ENCODE results near the gene UBE2L6. TPM values are rescaled to one million over a fixed set of nuclear protein-coding genes. Genes with fewer than 3 reads are reported as not detected.

UBE2L6 gene
- total RNA-seq, 1 donor from 2014 or later: 69.2 TPM

DNA sequence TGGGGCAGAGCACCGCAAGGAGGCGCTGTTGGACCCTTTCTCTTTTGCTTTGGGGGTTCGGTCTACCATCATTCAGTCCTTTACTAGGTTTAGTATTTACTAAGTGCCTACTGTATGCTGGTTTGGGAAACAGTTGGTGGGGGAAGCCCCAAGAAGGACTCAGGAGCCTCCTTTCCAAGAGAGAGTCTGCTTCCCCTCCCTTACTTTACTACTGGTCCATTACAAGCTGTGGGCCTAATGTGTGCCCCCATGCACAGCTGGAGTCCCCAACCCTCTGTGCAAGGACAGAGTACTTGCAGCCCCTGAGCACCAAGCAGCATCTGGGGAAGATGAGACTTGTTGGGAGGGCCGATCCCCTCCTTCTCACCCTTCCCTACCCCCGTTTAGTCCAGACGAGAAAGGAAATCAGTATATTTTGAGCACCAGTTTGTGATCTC lies 876 bp upstream of the UBE2L6 start:
- H3K4me3 Mint-ChIP-seq: peak overlapping the region; percentile 99
- TF ChIP-seq, protein P1, sequence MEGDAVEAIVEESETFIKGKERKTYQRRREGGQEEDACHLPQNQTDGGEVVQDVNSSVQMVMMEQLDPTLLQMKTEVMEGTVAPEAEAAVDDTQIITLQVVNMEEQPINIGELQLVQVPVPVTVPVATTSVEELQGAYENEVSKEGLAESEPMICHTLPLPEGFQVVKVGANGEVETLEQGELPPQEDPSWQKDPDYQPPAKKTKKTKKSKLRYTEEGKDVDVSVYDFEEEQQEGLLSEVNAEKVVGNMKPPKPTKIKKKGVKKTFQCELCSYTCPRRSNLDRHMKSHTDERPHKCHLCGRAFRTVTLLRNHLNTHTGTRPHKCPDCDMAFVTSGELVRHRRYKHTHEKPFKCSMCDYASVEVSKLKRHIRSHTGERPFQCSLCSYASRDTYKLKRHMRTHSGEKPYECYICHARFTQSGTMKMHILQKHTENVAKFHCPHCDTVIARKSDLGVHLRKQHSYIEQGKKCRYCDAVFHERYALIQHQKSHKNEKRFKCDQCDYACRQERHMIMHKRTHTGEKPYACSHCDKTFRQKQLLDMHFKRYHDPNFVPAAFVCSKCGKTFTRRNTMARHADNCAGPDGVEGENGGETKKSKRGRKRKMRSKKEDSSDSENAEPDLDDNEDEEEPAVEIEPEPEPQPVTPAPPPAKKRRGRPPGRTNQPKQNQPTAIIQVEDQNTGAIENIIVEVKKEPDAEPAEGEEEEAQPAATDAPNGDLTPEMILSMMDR (IDR thresholded peaks at IDR 0.05): no peak

DNA sequence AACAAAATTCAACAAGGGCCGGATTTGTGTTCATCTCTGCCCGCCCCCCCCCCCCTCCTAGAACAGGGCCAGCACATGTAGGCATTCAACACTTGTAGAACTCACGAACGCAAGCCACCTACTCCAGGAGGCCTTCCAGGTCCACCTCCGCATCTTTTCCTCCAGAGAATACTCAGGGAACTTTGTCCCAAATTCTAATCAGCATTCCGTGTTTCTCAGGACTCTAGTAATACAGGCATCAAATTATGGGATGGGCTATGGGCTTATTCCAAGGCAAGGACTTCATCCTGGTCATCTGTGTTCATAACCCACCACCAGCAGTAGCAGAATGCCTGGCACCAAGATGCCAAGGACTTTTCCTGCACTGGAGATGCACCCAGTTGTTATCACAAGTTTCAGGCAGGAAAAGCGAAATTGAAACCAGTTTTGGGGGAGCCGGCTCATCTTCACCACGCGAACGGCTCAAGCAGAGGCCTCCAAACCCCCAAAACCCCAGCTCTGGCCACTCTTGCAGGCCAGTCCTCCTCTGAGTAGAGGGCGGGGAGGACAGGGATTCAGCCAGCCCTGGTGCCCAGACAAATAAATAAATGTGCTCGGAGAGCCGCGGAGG lies 462 bp downstream of the UBE2L6 start:
- H3K36me3 Mint-ChIP-seq (ENCODE audit: low read depth): peaks cover 22% of the 10 kb centered on the region
- peak overlapping the region; percentile 91 for H3K27ac Mint-ChIP-seq
- H3K9me3 Mint-ChIP-seq: no peaks in the 10 kb centered on the region
- no peak for DNase-seq
- no peaks in the 10 kb centered on the region for H3K27me3 Mint-ChIP-seq
- TF ChIP-seq, protein P1 (IDR thresholded peaks at IDR 0.05): no peak
- intact Hi-C loops (cut with micrococcal nuclease): loop anchor here (1.0 to 10.0 kb wide), 10 partner anchors 18 to 1588 kb away; partner anchors contain the start of genes CLP1, LPXN, SLC43A3 and ZFP91
- ATAC-seq (ENCODE audit: low read depth): peak; percentile 4
- H3K4me3 Mint-ChIP-seq: peak overlapping the region; percentile 99
- POLR2A ChIA-PET: interaction anchor here (0.5 to 1.6 kb wide), 10 partner anchors 10 to 233 kb away, joined by 3 to 11 read pairs (median 4); partner anchors contain the start of genes SELENOH and TIMM10
- H3K4me1 Mint-ChIP-seq: peaks cover 42% of the 10 kb centered on the region
- CTCF ChIA-PET: interaction anchor here (0.8 to 5.5 kb wide), 15 partner anchors 10 to 719 kb away, joined by 3 to 61 read pairs (median 7); partner anchors contain the start of gene TIMM10

More for the DNA sequence above, 876 bp upstream of the UBE2L6 start:
- Mint-ChIP-seq H3K36me3 (ENCODE audit: low read depth) (peaks cover 19% of the 10 kb centered on the region), H3K27ac (peak overlapping the region; percentile 97), H3K9me3 (no peaks in the 10 kb centered on the region), H3K4me1 (peaks cover 39% of the 10 kb centered on the region), H3K27me3 (no peaks in the 10 kb centered on the region)
- intact Hi-C loops (cut with micrococcal nuclease): loop anchor here (1.0 to 10.0 kb wide), 11 partner anchors 73 to 1586 kb away; partner anchors contain the start of genes LPXN, MED19, TMX2 and ZFP91
- no peak for DNase-seq
- ATAC-seq (ENCODE audit: low read depth): peak; percentile 4
- ChIA-PET POLR2A (interaction anchor here (0.7 to 1.6 kb wide), 6 partner anchors 21 to 233 kb away, joined by 3 to 10 read pairs (median 6); partner anchors contain the start of genes SELENOH and TIMM10), CTCF (interaction anchor here (0.7 to 5.5 kb wide), 19 partner anchors 9 to 1482 kb away, joined by 3 to 61 read pairs (median 4); partner anchors contain the start of gene TIMM10)

DNA sequence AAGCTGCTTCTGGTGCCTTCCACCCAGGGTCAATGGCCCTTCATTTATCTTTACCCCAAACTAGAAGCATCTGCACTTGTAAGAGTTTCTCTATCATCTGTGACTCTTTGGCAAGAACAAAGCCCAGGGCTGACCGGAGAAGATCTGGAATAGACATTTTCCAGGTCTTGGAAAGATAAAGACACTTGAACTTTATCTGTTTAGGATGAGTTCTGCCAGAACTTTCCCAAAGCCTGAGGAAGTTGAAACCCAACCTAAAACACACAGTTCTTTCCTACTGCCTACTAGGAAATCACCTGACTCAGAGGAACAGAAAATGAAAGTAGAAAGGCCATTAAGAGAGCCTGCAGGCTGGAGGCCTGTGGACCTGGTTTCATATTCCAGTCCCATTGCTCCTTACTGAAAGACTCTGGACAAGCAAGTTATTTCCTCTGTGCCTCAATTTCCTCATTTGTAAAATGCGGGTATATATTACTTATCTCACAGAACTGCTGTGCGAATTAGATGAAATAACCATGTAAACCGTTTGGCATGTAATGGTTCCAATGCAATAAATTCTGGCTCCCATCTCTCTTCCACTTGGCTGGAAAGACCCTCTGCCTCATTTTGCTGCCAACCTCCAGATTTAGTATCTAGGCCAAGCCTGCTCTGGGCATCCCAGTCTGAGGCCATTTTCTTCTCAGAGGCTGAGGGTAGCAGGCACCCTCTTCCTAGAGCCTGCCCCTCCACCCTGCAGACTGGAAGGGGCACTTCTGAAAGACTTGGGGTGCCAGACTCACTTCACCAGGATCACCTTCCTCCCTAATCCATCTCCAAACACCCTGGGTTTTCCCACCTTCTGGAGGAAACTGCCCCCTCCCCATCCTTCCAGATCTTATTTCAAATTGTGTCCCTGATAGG lies 1.2 kb downstream of the UBE2L6 start:
- TF ChIP-seq, protein P1 (IDR thresholded peaks at IDR 0.05): no peak
- peaks cover 24% of the 10 kb centered on the region for H3K36me3 Mint-ChIP-seq (ENCODE audit: low read depth)
- no peaks in the 10 kb centered on the region for H3K27me3 Mint-ChIP-seq
- peak overlapping the region; percentile 91 for H3K27ac Mint-ChIP-seq
- CTCF ChIA-PET: interaction anchor here (1.3 to 2.4 kb wide), 2 partner anchors 9 to 235 kb away, joined by 6 to 28 read pairs; no protein-coding TSS in a partner anchor
- H3K4me1 Mint-ChIP-seq: peaks cover 42% of the 10 kb centered on the region
- DNase-seq: no peak
- H3K9me3 Mint-ChIP-seq: no peaks in the 10 kb centered on the region
- intact Hi-C loops (cut with micrococcal nuclease): loop anchor here (1.0 to 10.0 kb wide), 10 partner anchors 17 to 1589 kb away; partner anchors contain the start of genes CLP1, LPXN, SLC43A3 and ZFP91
- POLR2A ChIA-PET: interaction anchor here (0.5 to 1.3 kb wide), 3 partner anchors 18 to 242 kb away, joined by 3 to 5 read pairs (median 4); no protein-coding TSS in a partner anchor
- peak; percentile 45 for ATAC-seq (ENCODE audit: low read depth)
- H3K4me3 Mint-ChIP-seq: peak overlapping the region; percentile 99

DNA sequence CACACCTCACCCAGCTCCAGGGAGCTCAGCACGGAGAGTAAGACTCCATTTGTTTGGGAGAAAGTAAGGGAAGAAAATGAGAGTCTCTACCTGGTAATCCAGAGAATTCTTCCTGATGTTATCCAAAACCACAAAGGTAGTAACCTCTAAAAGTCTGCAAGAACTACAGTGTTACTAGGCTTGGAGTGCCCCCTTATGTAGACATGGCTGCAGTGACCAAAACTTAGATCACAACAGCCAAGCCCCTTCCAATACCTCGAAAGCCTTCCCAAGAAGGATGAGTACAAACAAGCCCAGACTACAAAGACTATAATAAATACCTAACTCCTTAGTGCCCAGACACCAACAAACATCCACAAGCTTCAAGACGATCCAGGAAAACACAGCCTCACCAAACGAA lies 4.9 kb downstream of the UBE2L6 start:
- DNase-seq: no peak
- H3K4me1 Mint-ChIP-seq: peaks cover 36% of the 10 kb centered on the region

More for the DNA sequence above, 4.9 kb downstream of the UBE2L6 start:
- TF ChIP-seq, protein P1 (IDR thresholded peaks at IDR 0.05): no peak
- no peaks in the 10 kb centered on the region for H3K9me3 Mint-ChIP-seq
- H3K36me3 Mint-ChIP-seq (ENCODE audit: low read depth): peaks cover 50% of the 10 kb centered on the region
- ChIA-PET CTCF (no interaction called here), POLR2A (no interaction called here)
- no peak for ATAC-seq (ENCODE audit: low read depth)
- intact Hi-C loops (cut with micrococcal nuclease): loop anchor here (10.0 kb wide), 2 partner anchors 1082 to 1592 kb away; no protein-coding TSS in a partner anchor
- no peak overlapping the region for H3K4me3 Mint-ChIP-seq
- no peak overlapping the region for H3K27ac Mint-ChIP-seq
- H3K27me3 Mint-ChIP-seq: no peaks in the 10 kb centered on the region
